ENCODE results near the gene CPEB3. TPM values are rescaled to one million over a fixed set of nuclear protein-coding genes. Genes with fewer than 3 reads are reported as not detected.

The CPEB3 gene
- total RNA-seq, 1 experiment from 2014 or later = 0.62 TPM

DNA sequence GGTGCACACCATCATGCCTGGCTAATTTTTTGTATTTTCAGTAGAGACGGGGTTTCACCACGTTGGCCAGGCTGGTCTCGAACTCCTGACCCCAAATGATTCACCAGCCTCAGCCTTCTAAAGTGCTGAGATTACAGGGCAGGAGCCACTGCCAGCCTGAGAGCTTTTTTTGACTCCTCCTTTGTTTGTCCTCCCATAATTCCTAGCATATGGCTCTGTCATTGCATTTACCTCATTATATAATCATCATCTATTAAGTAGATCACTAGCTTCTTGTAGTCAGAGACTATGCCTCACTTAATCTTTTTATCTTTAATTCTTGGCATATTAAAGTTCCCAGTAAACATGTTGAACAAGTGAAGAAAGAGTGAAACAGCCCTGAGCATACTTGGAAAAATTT, 82.1 kb downstream of the CPEB3 start:
- H3K27me3 ChIP-seq (ENCODE audit: control insufficient read depth, insufficient read depth, low read length) = no peaks in the 10 kb centered on the region
- DNase-seq = no peak
- no peaks in the 10 kb centered on the region for H3K36me3 ChIP-seq (replicated peaks; ENCODE audit: control insufficient read depth, insufficient read depth, low read length)
- H3K4me3 ChIP-seq (ENCODE audit: insufficient read depth, low read depth, low read length) = no peak overlapping the region

DNA sequence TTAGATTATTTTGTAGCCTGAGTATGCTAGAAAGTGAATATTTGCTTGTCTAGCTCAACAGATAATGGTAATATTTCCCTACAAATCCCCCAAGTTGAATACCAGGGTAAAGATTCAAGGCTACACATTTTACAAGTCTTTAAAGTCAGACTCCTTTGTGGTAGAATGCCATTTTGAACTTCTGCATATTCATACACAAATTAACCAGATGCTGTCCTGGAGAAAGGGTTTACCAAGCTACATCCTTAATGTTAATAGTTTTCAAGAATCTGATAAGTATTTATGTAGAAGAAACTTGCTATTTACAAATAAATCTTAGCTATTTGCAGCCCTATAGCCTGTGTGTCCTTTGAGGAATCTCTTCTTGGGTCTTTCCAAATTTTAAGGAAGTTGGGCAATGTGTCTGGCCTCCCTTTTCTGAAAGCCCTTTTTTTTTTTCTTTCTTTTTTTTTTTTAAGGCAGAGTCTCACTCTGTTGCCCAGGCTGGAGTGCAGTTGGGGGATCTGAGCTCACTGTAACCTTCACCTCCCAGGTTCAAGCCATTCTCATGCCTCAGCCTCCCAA, 82.6 kb downstream of the CPEB3 start:
- no peaks in the 10 kb centered on the region for H3K36me3 ChIP-seq (replicated peaks; ENCODE audit: control insufficient read depth, insufficient read depth, low read length)
- H3K4me3 ChIP-seq (ENCODE audit: insufficient read depth, low read depth, low read length) = no peak overlapping the region
- H3K27me3 ChIP-seq (ENCODE audit: control insufficient read depth, insufficient read depth, low read length) = no peaks in the 10 kb centered on the region
- no peak for DNase-seq

- no peak for DNase-seq
- no peaks in the 10 kb centered on the region for H3K27me3 ChIP-seq (ENCODE audit: control insufficient read depth, insufficient read depth, low read length)
- no peak overlapping the region for H3K4me3 ChIP-seq (ENCODE audit: insufficient read depth, low read depth, low read length)
Observed at GRCh38 chr10:92207061-92207460, 83.8 kb downstream of the CPEB3 start.

DNA sequence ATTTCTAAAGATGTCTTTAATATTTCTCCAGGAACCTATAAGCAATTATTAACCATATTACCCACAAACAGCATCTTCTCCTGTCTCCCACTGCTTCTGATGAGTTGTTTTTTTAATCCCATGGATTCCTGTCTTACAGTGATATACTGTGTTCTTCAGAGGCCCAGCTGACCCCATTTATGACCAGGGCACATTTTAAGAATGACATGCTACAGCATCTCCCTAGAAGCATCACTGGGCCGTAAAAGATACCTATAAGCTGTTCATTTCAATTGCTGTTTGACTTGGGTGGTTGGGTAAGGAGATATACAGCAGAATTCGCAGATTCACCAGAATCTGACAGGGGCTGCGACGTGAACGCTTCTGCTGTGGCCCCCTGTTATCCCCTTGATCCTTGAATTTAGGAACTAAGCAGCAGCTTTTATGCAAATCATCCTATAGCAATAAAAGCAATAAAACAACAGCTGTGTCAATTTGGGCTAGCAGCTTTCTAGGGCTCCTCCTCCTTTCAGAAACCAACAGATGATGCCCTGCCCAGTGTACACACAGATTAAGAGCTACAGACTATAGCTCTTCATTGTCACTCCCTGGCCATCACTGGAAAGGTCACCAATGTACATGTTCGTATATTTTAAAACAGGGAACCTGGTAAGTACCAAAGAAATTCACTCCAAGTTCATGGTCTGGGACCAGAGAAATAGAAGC, 86.8 kb downstream of the CPEB3 start:
- H3K4me3 ChIP-seq (ENCODE audit: insufficient read depth, low read depth, low read length) = no peak overlapping the region
- no peak for DNase-seq
- H3K27me3 ChIP-seq (ENCODE audit: control insufficient read depth, insufficient read depth, low read length) = no peaks in the 10 kb centered on the region
- no peaks in the 10 kb centered on the region for H3K36me3 ChIP-seq (replicated peaks; ENCODE audit: control insufficient read depth, insufficient read depth, low read length)

More at GRCh38 chr10:92207061-92207460, 83.8 kb downstream of the CPEB3 start:
- H3K36me3 ChIP-seq (replicated peaks; ENCODE audit: control insufficient read depth, insufficient read depth, low read length) = no peaks in the 10 kb centered on the region

GRCh38 chr10:92202536-92202935, 88.3 kb downstream of the CPEB3 start:
- H3K36me3 ChIP-seq (replicated peaks; ENCODE audit: control insufficient read depth, insufficient read depth, low read length) = no peaks in the 10 kb centered on the region
- H3K4me3 ChIP-seq (ENCODE audit: insufficient read depth, low read depth, low read length) = no peak overlapping the region
- DNase-seq = no peak
- H3K27me3 ChIP-seq (ENCODE audit: control insufficient read depth, insufficient read depth, low read length) = no peaks in the 10 kb centered on the region

DNA sequence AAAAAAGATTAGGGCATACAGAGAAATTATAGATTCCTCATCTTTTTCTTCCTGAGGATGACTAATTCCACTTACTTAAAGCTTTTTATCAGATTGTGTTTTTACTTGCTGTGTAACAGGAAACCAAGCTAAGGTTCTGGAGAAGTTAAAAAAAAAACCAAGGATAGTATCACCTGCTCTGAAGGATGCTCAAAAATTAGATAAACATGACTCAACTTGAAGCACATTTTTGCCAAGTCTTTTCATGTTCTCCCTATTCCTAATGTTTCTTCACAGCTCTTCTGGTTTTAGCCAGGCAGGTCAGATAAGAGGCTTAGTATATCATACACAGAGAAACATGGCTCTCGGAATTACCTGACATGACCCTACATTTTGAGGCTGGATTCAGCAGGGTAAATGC, 90.3 kb downstream of the CPEB3 start:
- DNase-seq = no peak
- Histone ChIP-seq H3K27me3 (ENCODE audit: control insufficient read depth, insufficient read depth, low read length) (no peaks in the 10 kb centered on the region), H3K4me3 (ENCODE audit: insufficient read depth, low read depth, low read length) (no peak overlapping the region)

GRCh38 chr10:92187101-92187500, 103.8 kb downstream of the CPEB3 start:
- Histone ChIP-seq H3K4me3 (ENCODE audit: insufficient read depth, low read depth, low read length) (no peak overlapping the region), H3K36me3 (replicated peaks; ENCODE audit: control insufficient read depth, insufficient read depth, low read length) (no peaks in the 10 kb centered on the region), H3K27me3 (ENCODE audit: control insufficient read depth, insufficient read depth, low read length) (no peaks in the 10 kb centered on the region)
- no peak for DNase-seq

More for the DNA sequence above, 90.3 kb downstream of the CPEB3 start:
- no peaks in the 10 kb centered on the region for H3K36me3 ChIP-seq (replicated peaks; ENCODE audit: control insufficient read depth, insufficient read depth, low read length)

GRCh38 chr10:92184977-92185376, 105.9 kb downstream of the CPEB3 start:
- DNase-seq = no peak
- Histone ChIP-seq H3K4me3 (ENCODE audit: insufficient read depth, low read depth, low read length) (no peak overlapping the region), H3K36me3 (replicated peaks; ENCODE audit: control insufficient read depth, insufficient read depth, low read length) (no peaks in the 10 kb centered on the region), H3K27me3 (ENCODE audit: control insufficient read depth, insufficient read depth, low read length) (no peaks in the 10 kb centered on the region)

DNA sequence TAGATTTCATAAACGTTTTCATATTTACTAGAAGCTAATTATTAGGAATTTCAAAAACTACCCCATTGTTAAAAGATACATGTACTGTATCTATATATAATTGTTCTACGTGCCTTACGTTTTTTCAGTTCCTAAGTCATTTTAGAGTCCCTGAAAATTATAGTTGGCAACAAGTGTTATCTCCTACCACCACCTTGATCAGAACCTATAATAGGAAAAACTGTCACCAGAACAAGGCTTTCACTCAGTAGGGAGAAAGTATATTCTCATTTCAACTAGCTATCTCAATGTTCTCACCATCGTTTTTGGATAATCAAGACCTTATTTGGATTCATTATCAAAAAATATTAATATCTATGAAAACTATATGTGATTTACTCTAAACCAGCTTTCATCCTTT, 107.7 kb downstream of the CPEB3 start:
- Histone ChIP-seq H3K4me3 (ENCODE audit: insufficient read depth, low read depth, low read length) (no peak overlapping the region), H3K27me3 (ENCODE audit: control insufficient read depth, insufficient read depth, low read length) (no peaks in the 10 kb centered on the region), H3K36me3 (replicated peaks; ENCODE audit: control insufficient read depth, insufficient read depth, low read length) (no peaks in the 10 kb centered on the region)
- DNase-seq = no peak

- Histone ChIP-seq H3K36me3 (replicated peaks; ENCODE audit: control insufficient read depth, insufficient read depth, low read length) (no peaks in the 10 kb centered on the region), H3K4me3 (ENCODE audit: insufficient read depth, low read depth, low read length) (no peak overlapping the region), H3K27me3 (ENCODE audit: control insufficient read depth, insufficient read depth, low read length) (no peaks in the 10 kb centered on the region)
- DNase-seq = peak; percentile 10
Observed at GRCh38 chr10:92181575-92181974, 109.3 kb downstream of the CPEB3 start.

GRCh38 chr10:92180399-92180798, 110.5 kb downstream of the CPEB3 start:
- no peak overlapping the region for H3K4me3 ChIP-seq (ENCODE audit: insufficient read depth, low read depth, low read length)
- H3K27me3 ChIP-seq (ENCODE audit: control insufficient read depth, insufficient read depth, low read length) = no peaks in the 10 kb centered on the region
- H3K36me3 ChIP-seq (replicated peaks; ENCODE audit: control insufficient read depth, insufficient read depth, low read length) = no peaks in the 10 kb centered on the region
- DNase-seq = no peak

DNA sequence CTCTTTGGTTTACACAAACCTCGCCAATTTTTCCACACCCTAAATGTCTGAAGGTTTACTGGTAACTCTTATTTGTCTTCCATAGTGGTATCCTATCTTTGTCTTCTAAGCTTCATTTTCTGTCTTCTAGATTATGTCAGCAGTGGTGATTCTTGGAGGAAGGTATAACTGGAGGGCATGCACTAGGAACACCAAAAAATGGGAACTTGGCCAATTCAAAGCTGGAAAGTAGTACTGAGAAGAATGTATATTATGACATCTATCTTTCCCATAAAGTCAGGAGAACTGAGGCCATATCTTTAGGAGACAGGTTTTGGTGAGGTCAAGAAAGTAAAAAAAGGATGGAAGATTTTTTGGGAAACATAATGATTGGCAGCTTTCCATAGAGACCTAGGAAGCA, 113.3 kb downstream of the CPEB3 start:
- DNase-seq = no peak
- Histone ChIP-seq H3K27me3 (ENCODE audit: control insufficient read depth, insufficient read depth, low read length) (no peaks in the 10 kb centered on the region), H3K36me3 (replicated peaks; ENCODE audit: control insufficient read depth, insufficient read depth, low read length) (no peaks in the 10 kb centered on the region), H3K4me3 (ENCODE audit: insufficient read depth, low read depth, low read length) (no peak overlapping the region)

GRCh38 chr10:92175164-92175563, 115.7 kb downstream of the CPEB3 start:
- no peak overlapping the region for H3K4me3 ChIP-seq (ENCODE audit: insufficient read depth, low read depth, low read length)
- DNase-seq = no peak
- H3K36me3 ChIP-seq (replicated peaks; ENCODE audit: control insufficient read depth, insufficient read depth, low read length) = no peaks in the 10 kb centered on the region
- no peaks in the 10 kb centered on the region for H3K27me3 ChIP-seq (ENCODE audit: control insufficient read depth, insufficient read depth, low read length)

GRCh38 chr10:92173996-92174395, 116.9 kb downstream of the CPEB3 start:
- DNase-seq = peak; percentile 6
- Histone ChIP-seq H3K4me3 (ENCODE audit: insufficient read depth, low read depth, low read length) (no peak overlapping the region), H3K36me3 (replicated peaks; ENCODE audit: control insufficient read depth, insufficient read depth, low read length) (no peaks in the 10 kb centered on the region), H3K27me3 (ENCODE audit: control insufficient read depth, insufficient read depth, low read length) (no peaks in the 10 kb centered on the region)

GRCh38 chr10:92164036-92164696, 126.7 kb downstream of the CPEB3 start:
- no peaks in the 10 kb centered on the region for H3K27me3 ChIP-seq (ENCODE audit: control insufficient read depth, insufficient read depth, low read length)
- DNase-seq = no peak

More at GRCh38 chr10:92164036-92164696, 126.7 kb downstream of the CPEB3 start:
- no peak overlapping the region for H3K4me3 ChIP-seq (ENCODE audit: insufficient read depth, low read depth, low read length)
- H3K36me3 ChIP-seq (replicated peaks; ENCODE audit: control insufficient read depth, insufficient read depth, low read length) = no peaks in the 10 kb centered on the region
